Trophoblast cell (in vitro differentiated cells and primary cell): ENCODE data around the gene FAM200B.

Experiments used
- DNase-seq, 2 donors: peaks; one replicate each; pipeline ENCODE4 v3.0.0-alpha.2; 2016
- H2AFZ ChIP-seq: 2 replicates; pipeline ENCODE4 v1.6.1; 2013; ENCODE audit warnings: low read length, moderate library complexity, mild to moderate bottlenecking; ENCODE audit not compliant: insufficient read depth, poor library complexity
- H2AK5ac ChIP-seq: 2 replicates; pipeline ENCODE4 v1.6.1; 2013; ENCODE audit warnings: mild to moderate bottlenecking, low read length
- H2BK120ac ChIP-seq: 2 replicates; pipeline ENCODE4 v1.6.1; 2013; ENCODE audit warnings: low read length, mild to moderate bottlenecking, moderate library complexity; ENCODE audit not compliant: insufficient read depth, poor library complexity
- H2BK12ac ChIP-seq: 2 replicates; pipeline ENCODE4 v1.6.1; 2013; ENCODE audit warnings: mild to moderate bottlenecking, low read length, moderate library complexity
- H2BK5ac ChIP-seq: 2 replicates; pipeline ENCODE4 v1.6.1; 2013; ENCODE audit warnings: low read length, low read depth, moderate library complexity, mild to moderate bottlenecking; ENCODE audit not compliant: poor library complexity
- H3K14ac ChIP-seq: 2 replicates; pipeline ENCODE4 v1.6.1; 2013; ENCODE audit warnings: mild to moderate bottlenecking, low read length
- H3K18ac ChIP-seq: 2 replicates; pipeline ENCODE4 v1.6.1; 2013; ENCODE audit warnings: mild to moderate bottlenecking, low read length
- H3K23ac ChIP-seq: 2 replicates; pipeline ENCODE4 v1.6.1; 2013; ENCODE audit warnings: low read length
- H3K27ac ChIP-seq: 2 replicates; pipeline ENCODE4 v1.5.1; 2013; ENCODE audit warnings: low read depth, mild to moderate bottlenecking, inconsistent platforms, low read length, moderate library complexity
- H3K27me3 ChIP-seq: 2 replicates; pipeline ENCODE4 v1.6.1; 2013; ENCODE audit warnings: inconsistent platforms, mild to moderate bottlenecking, low read length, moderate library complexity; ENCODE audit not compliant: insufficient read depth
- H3K36me3 ChIP-seq, 2 experiments: 1 replicate in 1 of 2; 2 replicates in 1 of 2; pipeline ENCODE4 v1.6.1; 2013; ENCODE audit warnings: low read length in 2 of 2, mild to moderate bottlenecking in 2 of 2, moderate library complexity in 1 of 2; ENCODE audit not compliant: insufficient read depth in 2 of 2, control insufficient read depth in 1 of 2
- H3K4ac ChIP-seq: 2 replicates; pipeline ENCODE4 v1.6.1; 2013; ENCODE audit warnings: low read depth, mild to moderate bottlenecking, low read length, moderate library complexity
- H3K4me1 ChIP-seq, 2 experiments: 1 replicate in 1 of 2; 2 replicates in 1 of 2; pipeline ENCODE4 v1.6.1; 2013; ENCODE audit warnings: low read length in 2 of 2, mild to moderate bottlenecking in 2 of 2, moderate library complexity in 1 of 2; ENCODE audit not compliant: insufficient read depth in 2 of 2, control insufficient read depth in 1 of 2
- H3K4me2 ChIP-seq: 2 replicates; pipeline ENCODE4 v1.6.1; 2013; ENCODE audit warnings: inconsistent platforms, mild to moderate bottlenecking, low read length, moderate library complexity
- H3K4me3 ChIP-seq: 2 replicates; pipeline ENCODE4 v1.5.1; 2013; ENCODE audit warnings: mild to moderate bottlenecking, low read depth, low read length, inconsistent platforms
- H3K79me1 ChIP-seq: one replicate; pipeline ENCODE4 v1.6.1; 2013; ENCODE audit warnings: low read length
- H3K79me2 ChIP-seq: 2 replicates; pipeline ENCODE4 v1.6.1; 2013; ENCODE audit warnings: low read length, mild to moderate bottlenecking; ENCODE audit not compliant: control insufficient read depth, insufficient read depth, poor library complexity
- H3K9ac ChIP-seq: 2 replicates; pipeline ENCODE4 v1.6.1; 2013; ENCODE audit warnings: mild to moderate bottlenecking, low read length
- H3K9me3 ChIP-seq: 2 replicates; pipeline ENCODE4 v1.6.1; 2013; ENCODE audit warnings: low read depth, mild to moderate bottlenecking, control low read depth, inconsistent platforms, low read length; ENCODE audit not compliant: insufficient read depth
- H4K12ac ChIP-seq: 2 replicates; pipeline ENCODE4 v1.6.1; 2013; ENCODE audit warnings: low read depth, mild to moderate bottlenecking, low read length, moderate library complexity
- H4K8ac ChIP-seq: 2 replicates; pipeline ENCODE4 v1.6.1; 2013; ENCODE audit warnings: low read depth, mild to moderate bottlenecking, low read length, moderate library complexity
- H4K91ac ChIP-seq: one replicate; pipeline ENCODE4 v1.6.1; 2013; ENCODE audit warnings: low read depth, mild to moderate bottlenecking, low read length, moderate library complexity
- WGBS: extraction: QIAGEN DNeasy Blood & Tissue Kit; methylation state at CpG from one replicate; pipeline ENCODE4 v1.1.7; 2013; ENCODE audit warnings: missing lambda C conversion rate; ENCODE audit not compliant: insufficient read length, insufficient coverage; ENCODE audit errors: extremely low coverage; 5-methylcytosine and 5-hydroxymethylcytosine counted together

Gene FAM200B

GRCh38 chr4:15653420-15653819, 28.2 kb upstream of the FAM200B start:
- Histone ChIP-seq H3K79me2 (peaks cover 15% of the 10 kb centered on the region), H3K36me3 (peaks cover 1 to 5% of the 10 kb centered on the region in 2 experiments), H3K4me2 (peak overlapping the region; percentile 91), H3K4me3 (no peak overlapping the region), H4K91ac (no peak overlapping the region), H4K8ac (no peak overlapping the region), H3K27ac (no peak overlapping the region), H3K79me1 (peaks cover 17% of the 10 kb centered on the region), H3K18ac (no peak overlapping the region), H2AFZ (no peak overlapping the region), H3K4me1 (peaks cover 8% of the 10 kb centered on the region in 2 experiments), H3K27me3 (no peaks in the 10 kb centered on the region), H2BK120ac (no peak overlapping the region), H3K9me3 (no peaks in the 10 kb centered on the region), H3K23ac (no peak overlapping the region), H3K4ac (no peak overlapping the region), H4K12ac (no peak overlapping the region), H3K9ac (no peak overlapping the region), H3K14ac (no peak overlapping the region), H2AK5ac (no peak overlapping the region), H2BK5ac (no peak overlapping the region), H2BK12ac (no peak overlapping the region)
- WGBS = no CpG with 5 or more reads among the region's 4 CpGs
- no peak for DNase-seq

- Histone ChIP-seq H3K23ac (no peak overlapping the region), H2BK5ac (peak overlapping the region; percentile 94), H4K12ac (no peak overlapping the region), H3K27me3 (no peaks in the 10 kb centered on the region), H3K9me3 (no peaks in the 10 kb centered on the region), H3K4me3 (peak overlapping the region; percentile 99), H3K14ac (peak overlapping the region; percentile 100), H3K9ac (peak overlapping the region; percentile 97), H2AFZ (no peak overlapping the region), H3K4me1 (peaks cover 8% of the 10 kb centered on the region in 2 experiments), H3K4me2 (peak overlapping the region; percentile 91), H3K18ac (no peak overlapping the region), H3K36me3 (peaks cover 2 to 5% of the 10 kb centered on the region in 2 experiments), H4K8ac (no peak overlapping the region), H3K4ac (peak overlapping the region; percentile 72), H3K27ac (peak overlapping the region; percentile 97), H3K79me2 (peaks cover 15% of the 10 kb centered on the region), H3K79me1 (peaks cover 17% of the 10 kb centered on the region), H2AK5ac (no peak overlapping the region), H2BK12ac (no peak overlapping the region), H4K91ac (peak overlapping the region; percentile 98), H2BK120ac (no peak overlapping the region)
- no peak for DNase-seq
- WGBS = no CpG with 5 or more reads among the region's 7 CpGs
Observed at GRCh38 chr4:15653864-15654592, 27.6 kb upstream of the FAM200B start.

GRCh38 chr4:15654593-15655222, 26.9 kb upstream of the FAM200B start:
- Histone ChIP-seq H3K18ac (peak overlapping the region; percentile 99), H3K23ac (no peak overlapping the region), H3K4me2 (peak overlapping the region; percentile 91), H3K14ac (peak overlapping the region; percentile 100), H2BK120ac (peak overlapping the region; percentile 98), H3K79me2 (peaks cover 13% of the 10 kb centered on the region), H2AK5ac (peak overlapping the region; percentile 71), H3K9ac (peak overlapping the region; percentile 97), H4K12ac (peak overlapping the region; percentile 93), H4K91ac (peak overlapping the region; percentile 98), H3K27me3 (no peaks in the 10 kb centered on the region), H2BK5ac (peak overlapping the region; percentile 94), H3K9me3 (no peaks in the 10 kb centered on the region), H2AFZ (peak overlapping the region; percentile 100), H3K36me3 (peaks cover 2 to 5% of the 10 kb centered on the region in 2 experiments), H2BK12ac (peak overlapping the region; percentile 87), H4K8ac (peak overlapping the region; percentile 99), H3K4me1 (peaks cover 8% of the 10 kb centered on the region in 2 experiments), H3K27ac (peak overlapping the region; percentile 97), H3K4me3 (peak overlapping the region; percentile 99), H3K4ac (peak overlapping the region; percentile 90), H3K79me1 (peaks cover 17% of the 10 kb centered on the region)
- DNase-seq = peak; percentile 46 to 67
- WGBS = no CpG with 5 or more reads among the region's 66 CpGs

- Histone ChIP-seq H2BK120ac (peak within 1 kb of the TSS; percentile 98), H3K27ac (peak within 1 kb of the TSS; percentile 99), H3K4me1 (peaks cover 8% of the 10 kb centered on the region in 2 experiments), H4K8ac (peak within 1 kb of the TSS; percentile 99), H4K12ac (peak within 1 kb of the TSS; percentile 97), H2AFZ (peak within 1 kb of the TSS; percentile 100), H3K14ac (peak within 1 kb of the TSS; percentile 100), H3K79me1 (peaks cover 17% of the 10 kb centered on the region), H3K4ac (peak within 1 kb of the TSS; percentile 90), H2BK5ac (peak within 1 kb of the TSS; percentile 94), H3K9ac (peak within 1 kb of the TSS; percentile 98), H2AK5ac (peak within 1 kb of the TSS; percentile 80), H3K79me2 (peaks cover 13% of the 10 kb centered on the region), H3K9me3 (no peaks in the 10 kb centered on the region), H3K4me2 (peak within 1 kb of the TSS; percentile 91), H3K27me3 (no peaks in the 10 kb centered on the region), H2BK12ac (peak within 1 kb of the TSS; percentile 87), H3K18ac (peak within 1 kb of the TSS; percentile 99), H3K4me3 (peak within 1 kb of the TSS; percentile 99), H3K36me3 (peaks cover 2 to 5% of the 10 kb centered on the region in 2 experiments), H4K91ac (peak within 1 kb of the TSS; percentile 99), H3K23ac (peak within 1 kb of the TSS; percentile 34)
- peak; percentile 73 to 96 for DNase-seq
- no CpG with 5 or more reads among the region's 85 CpGs for WGBS
Observed at GRCh38 chr4:15655223-15656037, 26.2 kb upstream of the FAM200B start, which contains the start of gene FBXL5. TSS of gene FBXL5 (minus strand) at chr4:15655357. CDS start at chr4:15655287, 70 bp downstream.
